HEK293 (cell line): Measurements from ENCODE around the gene KNOP1.

Experiments
- CTCF ChIA-PET: fragments of 350-600 bp; formaldehyde crosslinking; extraction: SDS; loops from one replicate; lab custom pipeline; 2021; ENCODE audit warnings: antibody characterized with exemption; lab: Yijun Ruan, JAX
- POLR2A ChIA-PET: fragments of 300-600 bp; formaldehyde crosslinking; extraction: SDS; loops from one replicate; lab custom pipeline; 2020; ENCODE audit warnings: antibody characterized with exemption, inconsistent platforms; lab: Yijun Ruan, JAX
- H3K27ac ChIP-seq: fragments of 200-500 bp; sonication (Bioruptor generic); 2 replicates; pipeline ENCODE4 v1.5.1; 2014; ENCODE audit warnings: low read depth, low read length, control low read depth, inconsistent platforms; ENCODE audit errors: extremely low read depth
- H3K36me3 ChIP-seq, 2 experiments: fragments of 200-500 bp in 1 of 2; sonication (Bioruptor generic) in 1 of 2; 1 replicate in 1 of 2; 2 replicates in 1 of 2; pipeline ENCODE4 v1.5.1; 2014 to 2017; ENCODE audit warnings: inconsistent platforms in 2 of 2, low read length in 2 of 2; ENCODE audit not compliant: control insufficient read depth in 2 of 2, insufficient read depth in 1 of 2
- H3K4me1 ChIP-seq: fragments of 200-500 bp; sonication (Bioruptor generic); 2 replicates; pipeline ENCODE4 v1.5.1; 2014; ENCODE audit warnings: mild to moderate bottlenecking, low read length, inconsistent platforms; ENCODE audit not compliant: control insufficient read depth, insufficient read depth
- H3K4me3 ChIP-seq: 2 replicates; pipeline ENCODE4 v1.5.1; 2011; ENCODE audit warnings: low read depth, mild to moderate bottlenecking, control low read depth, low read length, moderate library complexity
- H3K9me3 ChIP-seq: fragments of 200-500 bp; sonication (Bioruptor generic); 2 replicates; pipeline ENCODE4 v1.5.1; 2014; ENCODE audit warnings: low read depth, low read length, inconsistent platforms; ENCODE audit not compliant: control insufficient read depth, insufficient read depth
- GFI1B ChIP-seq: fragments of 450-650 bp; formaldehyde crosslinking; IDR thresholded peaks from 2 replicates; pipeline ENCODE4 v1.5.1; 2016; ENCODE audit warnings: missing biosample characterization, missing genetic modification characterization
- PRDM6 ChIP-seq: fragments of 450-650 bp; formaldehyde crosslinking; IDR thresholded peaks from 2 replicates; pipeline ENCODE4 v1.5.1; 2017; ENCODE audit warnings: missing biosample characterization, missing genetic modification characterization
- RBAK ChIP-seq: fragments of 450-650 bp; formaldehyde crosslinking; IDR thresholded peaks from 2 replicates; pipeline ENCODE4 v1.5.1; 2016; ENCODE audit warnings: missing biosample characterization, missing genetic modification characterization
- SP3 ChIP-seq: fragments of 450-650 bp; formaldehyde crosslinking; IDR thresholded peaks from 2 replicates; pipeline ENCODE4 v1.5.1; 2016; ENCODE audit warnings: missing biosample characterization, missing genetic modification characterization
- ZBTB17 ChIP-seq: fragments of 450-650 bp; formaldehyde crosslinking; IDR thresholded peaks from 2 replicates; pipeline ENCODE4 v1.5.1; 2016; ENCODE audit warnings: missing biosample characterization, missing genetic modification characterization
- ZBTB20 ChIP-seq: fragments of 450-650 bp; formaldehyde crosslinking; IDR thresholded peaks from 2 replicates; pipeline ENCODE4 v1.5.1; 2016; ENCODE audit warnings: missing biosample characterization, missing genetic modification characterization
- ZBTB8A ChIP-seq: fragments of 450-650 bp; formaldehyde crosslinking; IDR thresholded peaks from 2 replicates; pipeline ENCODE4 v1.5.1; 2016; ENCODE audit warnings: missing biosample characterization, missing genetic modification characterization
- ZNF112 ChIP-seq: fragments of 450-650 bp; formaldehyde crosslinking; IDR thresholded peaks from 2 replicates; pipeline ENCODE4 v1.5.0; 2017; ENCODE audit warnings: missing biosample characterization, missing genetic modification characterization
- ZNF114 ChIP-seq: fragments of 450-650 bp; formaldehyde crosslinking; IDR thresholded peaks from 2 replicates; pipeline ENCODE4 v1.5.0; 2017; ENCODE audit warnings: missing biosample characterization, missing genetic modification characterization
- ZNF19 ChIP-seq: fragments of 450-650 bp; formaldehyde crosslinking; IDR thresholded peaks from 2 replicates; pipeline ENCODE4; 2016; ENCODE audit warnings: missing biosample characterization, missing genetic modification characterization, low read depth
- ZNF362 ChIP-seq: fragments of 450-650 bp; formaldehyde crosslinking; IDR thresholded peaks from 2 replicates; pipeline ENCODE4 v1.5.1; 2016; ENCODE audit warnings: missing biosample characterization, missing genetic modification characterization
- ZNF473 ChIP-seq: fragments of 450-650 bp; formaldehyde crosslinking; IDR thresholded peaks from 2 replicates; pipeline ENCODE4 v1.5.1; 2017; ENCODE audit warnings: missing biosample characterization, missing genetic modification characterization
- ZNF501 ChIP-seq: fragments of 450-650 bp; formaldehyde crosslinking; IDR thresholded peaks from 2 replicates; pipeline ENCODE4 v1.5.1; 2016; ENCODE audit warnings: missing biosample characterization, missing genetic modification characterization
- ZNF544 ChIP-seq: fragments of 450-650 bp; formaldehyde crosslinking; IDR thresholded peaks from 2 replicates; pipeline ENCODE4 v1.5.0; 2017; ENCODE audit warnings: missing biosample characterization, missing genetic modification characterization
- ZNF548 ChIP-seq: fragments of 450-650 bp; formaldehyde crosslinking; IDR thresholded peaks from 2 replicates; pipeline ENCODE4 v1.5.1; 2016; ENCODE audit warnings: missing biosample characterization, missing genetic modification characterization
- ZNF76 ChIP-seq: fragments of 450-650 bp; formaldehyde crosslinking; IDR thresholded peaks from 2 replicates; pipeline ENCODE4; 2016; ENCODE audit warnings: low read depth, missing biosample characterization, missing genetic modification characterization, borderline replicate concordance
- ZSCAN23 ChIP-seq: fragments of 450-650 bp; formaldehyde crosslinking; IDR thresholded peaks from 2 replicates; pipeline ENCODE4 v1.5.1; 2016; ENCODE audit warnings: missing biosample characterization, missing genetic modification characterization
- TF ChIP-seq, protein P1 (sequence below): fragments of 450-650 bp; formaldehyde crosslinking; IDR thresholded peaks from 2 replicates; pipeline ENCODE4 v1.5.1; 2016; ENCODE audit warnings: missing biosample characterization, missing genetic modification characterization, borderline replicate concordance
- TF ChIP-seq, protein P2 (sequence below): fragments of 450-650 bp; formaldehyde crosslinking; optimal IDR thresholded peaks from 2 replicates; pipeline ENCODE3; 2016; ENCODE audit warnings: missing biosample characterization, mild to moderate bottlenecking, missing genetic modification characterization

The KNOP1 gene

DNA sequence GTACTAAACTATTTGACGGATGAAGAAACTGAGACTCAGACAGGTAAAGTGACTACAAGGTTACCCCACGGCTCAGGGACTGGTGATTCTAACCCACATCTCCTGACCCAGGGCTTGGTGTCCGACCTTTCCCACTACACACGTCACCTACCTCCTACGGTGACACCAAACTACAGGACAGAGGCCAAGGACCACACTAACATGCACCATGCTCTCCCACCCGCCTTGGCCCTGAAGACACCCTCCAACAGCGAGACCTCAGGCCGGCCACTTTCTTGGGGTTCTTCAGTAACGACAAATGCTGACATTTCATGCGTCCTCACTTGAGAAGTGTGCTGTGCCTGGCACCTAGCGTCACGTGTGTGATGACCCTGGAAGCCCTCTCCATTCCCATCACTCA, 6.4 kb downstream of the KNOP1 start (continued):
- TF ChIP-seq ZNF544 (tag by site-specific recombination): no peak
- TF ChIP-seq ZNF473: no peak
- TF ChIP-seq SP3: no peak
- TF ChIP-seq ZNF362 (tag by site-specific recombination): no peak
- no peak for TF ChIP-seq ZNF112

- Histone ChIP-seq H3K27ac (no peak overlapping the region), H3K36me3 (peaks cover 4 to 92% of the 10 kb centered on the region in 2 experiments), H3K4me3 (no peak overlapping the region), H3K9me3 (no peaks in the 10 kb centered on the region), H3K4me1 (no peaks in the 10 kb centered on the region)
- POLR2A ChIA-PET: interaction anchor here (1.1 kb wide), 1 partner anchor 13 kb away, joined by 3 read pairs; no protein-coding TSS in a partner anchor
- TF ChIP-seq ZBTB17 (peak; percentile 19; the same call in 1 of the 2 replicates), ZNF19 (tag by site-specific recombination) (no peak), ZBTB20 (tag by site-specific recombination) (0 out of 2 replicates have a peak, but pooled peaks have one; percentile 26)
- TF ChIP-seq, protein P1, sequence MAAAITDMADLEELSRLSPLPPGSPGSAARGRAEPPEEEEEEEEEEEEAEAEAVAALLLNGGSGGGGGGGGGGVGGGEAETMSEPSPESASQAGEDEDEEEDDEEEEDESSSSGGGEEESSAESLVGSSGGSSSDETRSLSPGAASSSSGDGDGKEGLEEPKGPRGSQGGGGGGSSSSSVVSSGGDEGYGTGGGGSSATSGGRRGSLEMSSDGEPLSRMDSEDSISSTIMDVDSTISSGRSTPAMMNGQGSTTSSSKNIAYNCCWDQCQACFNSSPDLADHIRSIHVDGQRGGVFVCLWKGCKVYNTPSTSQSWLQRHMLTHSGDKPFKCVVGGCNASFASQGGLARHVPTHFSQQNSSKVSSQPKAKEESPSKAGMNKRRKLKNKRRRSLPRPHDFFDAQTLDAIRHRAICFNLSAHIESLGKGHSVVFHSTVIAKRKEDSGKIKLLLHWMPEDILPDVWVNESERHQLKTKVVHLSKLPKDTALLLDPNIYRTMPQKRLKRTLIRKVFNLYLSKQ (tag by site-specific recombination): no peak
- CTCF ChIA-PET: interaction anchor here (0.7 to 1.3 kb wide), 2 partner anchors 127 to 176 kb away, joined by 3 to 4 read pairs; no protein-coding TSS in a partner anchor
These were observed 7.0 kb downstream of the KNOP1 start for GRCh38 chr16:19710991-19711545.

DNA sequence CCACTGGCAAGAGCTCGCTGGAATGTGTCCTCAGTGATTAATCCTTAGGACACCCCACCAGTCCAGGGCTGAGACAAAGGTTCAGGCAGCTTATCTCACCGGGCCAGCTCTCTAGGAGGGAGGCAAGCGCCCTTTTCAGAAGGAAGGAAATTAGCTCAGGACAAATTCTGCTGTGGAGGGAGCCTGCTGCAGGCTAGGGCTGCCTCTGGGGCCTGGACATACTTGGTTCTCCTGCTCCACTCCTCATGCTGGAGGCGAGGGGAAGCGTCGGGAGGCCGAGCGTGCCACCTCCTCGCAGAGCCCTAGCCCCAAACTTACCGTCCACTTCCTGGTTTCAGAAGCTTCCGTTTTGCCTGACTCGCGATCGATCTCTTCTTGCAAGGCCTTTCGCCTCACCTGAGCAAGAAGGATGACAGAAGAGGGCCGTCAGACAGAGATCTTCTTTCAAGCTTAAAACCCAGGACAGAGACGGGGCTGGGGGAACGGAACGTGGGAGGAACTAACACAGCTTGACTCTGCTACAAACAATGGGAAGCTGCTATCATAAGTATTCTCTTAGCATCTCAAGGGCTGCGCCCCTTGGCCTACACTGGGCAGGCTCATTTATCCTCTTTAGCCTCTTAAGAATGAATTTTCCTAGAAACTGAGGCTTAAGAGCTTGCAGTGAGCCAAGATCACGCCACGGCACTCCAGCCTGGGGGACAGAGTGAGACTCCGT, 7.7 kb downstream of the KNOP1 start:
- TF ChIP-seq ZNF544 (tag by site-specific recombination) (no peak), ZNF76 (tag by site-specific recombination) (no peak), ZSCAN23 (tag by site-specific recombination) (no peak), GFI1B (no peak), ZBTB8A (no peak), ZNF501 (tag by site-specific recombination) (no peak), ZNF548 (tag by site-specific recombination) (no peak), PRDM6 (tag by site-specific recombination) (no peak), RBAK (tag by site-specific recombination) (no peak), ZNF114 (tag by site-specific recombination) (no peak)
- TF ChIP-seq, protein P2, sequence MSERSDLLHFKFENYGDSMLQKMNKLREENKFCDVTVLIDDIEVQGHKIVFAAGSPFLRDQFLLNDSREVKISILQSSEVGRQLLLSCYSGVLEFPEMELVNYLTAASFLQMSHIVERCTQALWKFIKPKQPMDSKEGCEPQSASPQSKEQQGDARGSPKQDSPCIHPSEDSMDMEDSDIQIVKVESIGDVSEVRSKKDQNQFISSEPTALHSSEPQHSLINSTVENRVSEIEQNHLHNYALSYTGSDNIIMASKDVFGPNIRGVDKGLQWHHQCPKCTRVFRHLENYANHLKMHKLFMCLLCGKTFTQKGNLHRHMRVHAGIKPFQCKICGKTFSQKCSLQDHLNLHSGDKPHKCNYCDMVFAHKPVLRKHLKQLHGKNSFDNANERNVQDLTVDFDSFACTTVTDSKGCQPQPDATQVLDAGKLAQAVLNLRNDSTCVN: no peak
- Histone ChIP-seq H3K4me1 (no peaks in the 10 kb centered on the region), H3K9me3 (no peaks in the 10 kb centered on the region), H3K36me3 (peaks cover 4 to 94% of the 10 kb centered on the region in 2 experiments), H3K27ac (no peak overlapping the region), H3K4me3 (no peak overlapping the region)
- ChIA-PET CTCF (interaction anchor here (0.7 to 1.3 kb wide), 2 partner anchors 126 to 177 kb away, joined by 3 to 4 read pairs; no protein-coding TSS in a partner anchor), POLR2A (interaction anchor here (0.6 to 1.1 kb wide), 2 partner anchors 13 to 913 kb away, joined by 3 to 4 read pairs; no protein-coding TSS in a partner anchor)
